Suprapubic skin (tissue), 3 donors: ENCODE measurements around the gene RSAD2.

ENCODE experiments used
- CTCF ChIP-seq, 2 donors: fragments of 200-600 bp in 1 of 2; fragments of 450-650 bp in 1 of 2; sonication (generic) in 1 of 2; IDR thresholded peaks; one replicate each; pipeline ENCODE4 v1.5.1; 2016 to 2019; ENCODE audit warnings: antibody characterized with exemption in 2 of 2, mild to moderate bottlenecking in 1 of 2, moderate library complexity in 1 of 2
- POLR2A ChIP-seq, 2 donors: fragments of 450-650 bp; IDR thresholded peaks; one replicate each; pipeline ENCODE4 v1.6.1; 2017; ENCODE audit warnings: antibody characterized with exemption in 2 of 2, mild to moderate bottlenecking in 2 of 2, moderate library complexity in 2 of 2

- no peak for TF ChIP-seq CTCF (IDR thresholded peaks at IDR 0.05)
- TF ChIP-seq POLR2A (IDR thresholded peaks at IDR 0.05), result no peak
These were observed 53.5 kb downstream of the RSAD2 start for GRCh38 chr2:6930923-6931647.
